Midbrain (tissue), 1 donor: ENCODE data around the gene RASSF3.
"Not testable (repeated sequence)": the region's sequence is repeated elsewhere in the genome, so short reads cannot be mapped to it uniquely, and the experiment has no call there.

Experiments
- DNase-seq: peaks from one replicate; lab custom pipeline; 2025; lab: John Stamatoyannopoulos, UW

RASSF3 gene

DNA sequence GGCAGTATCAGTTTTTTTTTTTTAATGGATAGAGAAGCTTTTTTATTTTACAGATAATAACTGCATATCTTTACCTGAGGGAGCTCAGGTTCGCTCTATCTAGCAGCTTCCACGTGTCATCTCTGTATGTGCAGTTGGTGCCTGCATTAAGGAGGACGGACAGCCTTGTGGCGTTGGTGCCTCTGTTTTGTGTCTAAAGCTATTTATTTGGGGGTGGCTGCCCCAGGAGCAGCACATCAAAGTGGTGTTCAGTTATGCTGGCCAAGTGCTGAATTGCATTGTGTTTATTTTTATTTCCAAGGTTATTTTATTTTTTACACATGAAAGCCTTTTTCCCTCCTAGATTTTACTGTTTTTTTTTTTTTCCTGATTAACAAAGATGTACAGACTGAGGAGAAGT is 59.7 kb downstream of the RASSF3 start:
- DNase-seq, result no peak

DNA sequence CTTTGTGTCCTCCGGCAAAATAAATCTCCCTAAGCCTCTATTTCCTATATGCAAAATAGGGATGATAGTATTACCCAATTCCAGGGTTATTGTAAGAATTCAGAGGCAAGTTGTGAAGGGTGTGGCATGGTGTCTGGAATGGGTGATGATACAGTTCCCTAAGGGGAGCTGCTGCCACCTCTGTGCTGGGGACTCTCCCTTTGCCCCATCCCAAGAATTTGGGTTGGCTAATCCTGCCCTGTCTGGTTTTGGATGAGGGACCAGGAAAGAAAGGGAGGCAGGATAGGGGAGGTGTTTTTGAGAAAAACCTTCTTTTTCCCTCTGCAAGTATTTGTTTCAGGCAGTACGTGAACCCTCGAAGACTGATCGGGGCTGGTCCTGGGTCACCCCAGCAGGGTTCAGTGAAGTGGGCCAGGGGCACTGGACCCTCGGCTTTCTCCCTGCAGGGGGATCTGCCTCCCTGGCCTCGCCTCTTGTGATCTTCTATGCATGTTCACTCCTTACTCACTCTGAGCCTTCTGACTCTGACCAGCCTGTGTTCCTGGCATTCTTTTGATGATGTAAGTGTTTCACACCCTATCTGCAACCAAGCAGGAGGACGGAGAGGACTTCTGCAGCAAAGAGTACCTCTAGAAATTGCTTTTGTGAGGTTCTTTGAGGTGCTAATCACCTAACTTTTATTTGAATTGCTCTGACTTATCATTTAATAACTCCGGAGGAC is 60.8 kb downstream of the RASSF3 start:
- DNase-seq, result no peak

DNA sequence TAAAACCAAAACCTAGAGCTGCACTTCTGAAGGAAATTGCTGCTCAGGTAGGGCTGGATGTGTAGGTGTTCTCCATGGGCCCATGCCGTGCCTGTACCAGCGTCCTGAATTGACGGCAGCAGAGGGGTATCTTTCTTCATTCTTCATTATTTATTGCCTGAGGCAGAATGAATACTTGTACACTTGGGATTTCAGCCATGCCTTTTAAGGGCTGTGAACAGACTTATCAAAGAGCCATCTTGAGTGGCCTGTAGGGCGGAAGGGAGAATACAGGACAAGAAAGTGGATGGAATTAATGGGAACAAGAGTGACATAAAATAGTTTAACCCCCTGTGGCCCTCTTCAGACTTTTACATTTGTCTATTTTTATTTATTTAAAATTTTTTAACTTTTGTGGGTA is 61.4 kb downstream of the RASSF3 start:
- no peak for DNase-seq

DNA sequence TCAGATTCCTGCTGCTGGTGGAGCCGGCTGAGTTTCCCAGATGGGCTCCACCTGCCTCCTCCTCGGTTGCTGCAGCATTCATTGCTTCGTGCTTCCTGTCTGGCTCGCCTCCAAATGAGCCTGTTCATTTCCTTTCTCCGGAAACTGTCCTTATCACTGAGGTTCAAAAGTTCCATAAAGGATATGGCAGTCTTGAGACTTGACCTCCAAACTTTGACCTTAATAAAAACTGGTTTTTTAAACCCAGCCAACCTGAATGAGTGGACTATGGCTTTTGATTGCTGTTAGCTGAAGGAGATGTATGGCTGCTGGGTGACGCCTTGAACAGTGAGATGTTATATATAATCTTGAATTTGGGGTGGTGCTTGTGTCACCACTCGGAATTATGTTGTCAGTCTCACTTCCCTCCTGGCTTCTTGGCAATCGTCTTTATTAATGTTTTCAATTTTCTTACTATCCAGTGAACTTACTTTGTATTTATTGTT is 62.7 kb downstream of the RASSF3 start:
- DNase-seq, result no peak

DNA sequence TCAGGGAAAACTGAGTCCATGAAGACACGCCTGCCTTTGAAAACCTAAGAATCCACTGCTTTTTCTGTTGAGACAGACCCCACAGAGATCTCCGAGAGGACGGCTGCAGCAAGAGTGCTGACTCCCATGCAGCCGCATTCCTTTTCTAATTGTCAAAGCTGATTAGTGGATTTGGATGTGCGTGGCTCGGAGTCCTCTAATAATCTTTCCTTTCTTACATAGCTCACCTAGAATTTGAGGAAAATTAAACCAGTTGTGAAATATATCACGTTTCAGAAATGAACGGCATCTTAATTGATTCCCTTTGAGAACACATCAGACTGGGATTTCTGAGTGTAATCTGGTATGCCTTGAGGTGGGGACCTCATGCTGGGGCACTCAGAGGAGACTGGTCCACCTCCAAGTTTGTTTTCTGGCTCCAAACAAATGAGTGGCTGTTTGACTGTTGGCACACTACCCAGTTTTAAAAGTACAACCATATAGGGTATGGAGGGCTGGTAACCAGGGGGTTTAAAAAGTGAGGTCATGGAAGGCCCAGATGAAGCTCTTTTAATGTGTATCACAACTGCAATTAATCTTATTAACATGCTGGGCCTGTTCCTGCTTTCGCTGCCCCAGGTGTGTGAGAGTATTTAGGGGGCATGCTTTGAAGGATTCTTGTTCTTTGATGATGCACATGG is 63.3 kb downstream of the RASSF3 start:
- DNase-seq, result no peak

DNA sequence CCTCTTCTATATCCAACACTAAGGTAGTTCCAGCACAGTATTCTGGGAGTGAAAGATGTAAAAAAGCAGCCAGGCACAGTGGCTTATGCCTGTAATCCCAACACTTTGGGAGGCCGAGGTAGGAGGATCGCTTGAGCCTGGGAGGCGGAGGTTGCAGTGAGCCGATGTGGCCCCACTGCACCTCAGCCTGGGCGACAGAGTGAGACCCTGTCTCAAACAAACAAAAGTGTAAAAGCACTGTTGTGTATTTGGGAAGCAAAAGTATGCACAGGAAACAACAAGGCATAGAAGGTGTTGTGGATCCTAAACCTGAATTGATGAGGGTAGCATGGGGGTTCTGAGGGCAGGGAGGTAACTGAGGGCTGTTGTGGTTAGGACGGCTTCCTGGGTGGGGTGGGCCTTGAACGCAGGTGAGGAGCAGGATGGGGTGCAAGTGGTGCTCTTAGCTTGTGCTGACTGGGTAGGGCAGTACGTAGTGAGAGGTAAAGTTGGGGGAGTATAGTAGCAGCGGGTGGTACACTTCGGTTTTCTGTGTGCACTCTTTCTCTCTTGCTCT is 64.2 kb downstream of the RASSF3 start:
- no peak for DNase-seq

DNA sequence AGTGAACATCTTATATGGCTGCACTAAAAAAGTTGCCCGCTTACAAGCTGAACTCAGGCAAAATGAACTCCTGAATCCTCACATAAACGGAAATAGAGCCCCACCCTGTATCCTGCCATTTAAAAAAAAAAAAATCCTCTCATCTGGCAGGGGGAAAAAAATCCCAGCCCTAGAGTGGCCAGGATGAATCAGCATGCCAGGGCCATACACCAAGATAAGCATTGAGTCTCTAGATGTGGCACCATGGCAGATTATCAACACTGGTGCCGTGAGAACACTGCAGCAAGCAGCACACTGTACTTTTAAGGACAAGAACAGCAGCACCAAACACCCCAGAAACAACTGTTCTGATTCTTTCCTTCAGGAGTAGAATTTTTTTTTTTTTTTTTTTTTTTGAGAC is 65.5 kb downstream of the RASSF3 start:
- no peak for DNase-seq

DNA sequence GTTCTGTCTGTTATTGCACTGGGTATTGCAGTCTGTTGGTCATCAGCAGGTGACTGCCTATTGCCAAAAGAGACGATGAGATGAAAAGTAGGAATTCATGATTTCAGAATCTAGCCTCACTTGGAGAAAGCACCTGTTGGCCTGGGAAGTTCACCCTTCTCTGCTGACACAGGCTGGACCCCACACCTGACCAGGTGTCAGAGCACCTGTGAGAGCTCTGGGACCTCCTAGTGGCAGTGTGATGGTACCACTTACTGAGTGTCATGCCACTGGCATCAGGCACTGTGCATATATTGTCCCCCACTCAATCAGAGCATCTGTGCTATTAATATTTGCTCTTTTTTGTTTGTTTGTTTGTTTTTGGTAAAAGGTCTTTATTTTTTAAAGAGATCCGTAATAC is 68.0 kb downstream of the RASSF3 start:
- no peak for DNase-seq

DNA sequence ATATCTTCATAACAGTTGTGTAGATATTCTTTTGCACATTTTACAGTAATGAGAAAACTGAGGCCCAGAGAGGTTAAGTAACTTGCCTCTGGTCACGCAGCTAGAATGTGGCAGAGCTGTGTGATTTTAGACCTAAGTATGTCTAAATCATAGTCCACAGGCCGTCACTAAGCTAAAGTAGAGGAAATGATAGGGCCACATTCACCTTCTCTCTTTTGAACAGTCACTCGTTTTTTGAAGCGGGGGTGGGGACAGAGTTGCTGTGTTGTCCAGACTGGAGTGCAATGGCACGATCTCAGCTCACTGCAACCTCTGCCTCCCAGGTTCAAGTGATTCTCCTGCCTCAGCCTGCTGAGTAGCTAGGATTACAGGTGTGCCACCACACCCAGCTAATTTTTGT is 68.5 kb downstream of the RASSF3 start:
- DNase-seq, result no peak

DNA sequence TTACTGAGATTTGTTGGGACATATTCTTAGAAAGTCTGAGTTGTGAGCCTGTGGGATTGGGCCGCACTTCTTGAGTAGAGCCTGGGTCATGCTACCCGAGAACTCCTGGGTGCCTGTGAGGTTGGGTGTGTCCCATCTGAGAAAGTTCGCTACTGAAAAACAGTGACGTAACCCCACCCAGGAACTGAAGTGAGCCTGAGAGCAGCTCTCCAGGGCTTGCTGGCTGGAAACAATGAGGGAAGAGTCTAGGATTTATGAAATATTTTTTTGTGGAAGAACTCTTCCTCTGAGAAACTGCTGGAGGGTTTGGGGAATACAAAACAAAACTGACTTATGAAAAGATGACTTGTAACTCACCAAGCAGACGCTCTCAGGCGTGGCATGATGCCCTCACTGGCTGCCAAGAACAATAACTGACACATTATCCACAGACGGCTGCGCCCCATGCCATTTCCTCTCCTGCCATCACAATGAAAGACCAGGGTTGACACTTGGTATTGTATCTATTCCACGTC is 69.2 kb downstream of the RASSF3 start:
- no peak for DNase-seq

DNA sequence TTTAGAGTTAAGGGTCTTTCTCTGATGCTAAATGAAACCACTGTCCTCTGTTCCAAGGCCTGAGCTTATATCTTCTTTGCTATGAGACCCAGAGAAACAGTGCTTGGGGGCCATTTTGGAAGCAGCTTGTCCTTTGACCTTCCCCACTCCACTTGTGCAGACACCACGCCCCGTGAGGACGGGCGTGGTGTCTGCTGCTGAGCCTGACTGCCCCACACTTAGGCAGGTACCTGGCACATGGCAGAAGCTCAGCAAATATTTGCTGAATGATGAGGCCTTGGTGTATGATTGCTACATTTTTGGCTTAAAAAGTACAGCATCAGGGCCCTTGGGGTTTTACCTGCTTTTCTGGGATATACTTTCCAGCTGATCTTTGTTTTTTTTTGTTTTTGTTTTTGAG is 69.9 kb downstream of the RASSF3 start:
- no peak for DNase-seq

DNA sequence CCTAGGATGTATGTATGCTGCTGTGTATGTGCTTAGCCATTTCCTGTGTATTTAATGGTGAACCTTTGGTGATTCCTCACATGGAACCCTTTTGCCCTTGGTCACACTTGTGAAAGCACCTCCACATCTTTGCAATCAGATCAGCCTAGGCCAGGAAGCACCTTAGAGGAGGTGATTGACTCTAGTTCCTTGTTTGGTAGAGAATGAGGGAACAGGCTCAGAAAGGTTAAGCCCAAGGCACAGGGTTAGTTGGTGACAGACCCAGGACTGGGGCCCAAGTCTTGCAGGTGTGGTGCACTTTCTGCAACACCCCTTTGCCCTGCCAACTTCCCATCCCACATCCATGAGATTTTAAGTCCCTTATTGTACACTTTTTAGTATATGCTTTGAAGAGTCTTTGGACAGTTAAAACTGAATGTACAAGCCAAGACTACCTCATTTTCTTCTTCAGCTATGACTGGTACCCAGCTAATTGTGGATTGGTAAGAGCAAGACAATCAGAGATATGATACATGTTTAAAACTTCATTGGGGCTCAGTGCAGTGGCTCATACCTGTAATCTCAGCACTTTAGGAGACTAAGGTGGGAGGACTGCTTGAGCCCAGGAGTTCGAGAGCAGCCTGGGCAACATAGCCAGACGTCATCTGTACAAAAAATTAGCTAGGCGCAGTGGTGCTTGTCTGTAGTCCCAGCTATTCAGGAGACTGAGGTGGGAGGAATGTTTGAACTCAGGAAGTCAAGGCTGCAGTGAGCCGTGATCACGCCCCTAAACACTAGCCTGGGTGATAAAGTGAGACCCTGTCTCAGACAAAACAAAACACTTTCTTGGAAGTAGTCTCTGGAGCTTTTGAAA is 71.1 kb downstream of the RASSF3 start:
- DNase-seq, result no peak

DNA sequence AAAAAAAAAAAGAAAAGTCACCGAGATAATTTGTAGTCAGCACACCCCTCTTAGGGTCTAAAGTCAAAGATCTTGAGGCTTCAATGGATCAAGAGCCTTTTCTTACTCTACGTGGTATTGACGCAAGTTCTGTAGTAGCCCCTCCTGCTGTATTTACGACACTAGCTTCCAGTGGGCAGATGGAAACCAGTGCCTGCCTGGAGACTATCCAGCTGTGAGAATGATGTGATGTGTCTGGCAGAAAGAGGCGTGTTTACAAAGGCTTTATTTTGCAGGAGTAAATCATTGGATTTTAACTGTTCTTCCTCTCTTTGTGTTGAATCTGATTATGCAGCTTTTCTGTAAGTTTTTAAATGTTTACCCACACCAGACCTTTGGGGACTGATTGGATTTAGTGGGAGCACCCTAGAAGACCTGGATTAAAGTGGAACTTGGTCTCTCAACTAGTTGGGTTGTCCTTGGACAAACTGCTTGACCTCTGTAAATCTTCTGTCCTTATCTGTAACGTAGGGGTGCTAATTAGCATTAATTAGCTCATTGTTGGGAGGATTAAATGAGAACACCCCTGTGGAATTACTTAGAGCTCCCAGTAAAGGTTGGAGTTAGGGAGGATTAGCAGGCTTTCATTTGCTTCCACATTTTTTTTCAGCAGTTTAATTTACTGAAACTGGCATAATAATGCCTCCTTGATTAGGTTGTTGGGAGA is 72.4 kb downstream of the RASSF3 start:
- no peak for DNase-seq

DNA sequence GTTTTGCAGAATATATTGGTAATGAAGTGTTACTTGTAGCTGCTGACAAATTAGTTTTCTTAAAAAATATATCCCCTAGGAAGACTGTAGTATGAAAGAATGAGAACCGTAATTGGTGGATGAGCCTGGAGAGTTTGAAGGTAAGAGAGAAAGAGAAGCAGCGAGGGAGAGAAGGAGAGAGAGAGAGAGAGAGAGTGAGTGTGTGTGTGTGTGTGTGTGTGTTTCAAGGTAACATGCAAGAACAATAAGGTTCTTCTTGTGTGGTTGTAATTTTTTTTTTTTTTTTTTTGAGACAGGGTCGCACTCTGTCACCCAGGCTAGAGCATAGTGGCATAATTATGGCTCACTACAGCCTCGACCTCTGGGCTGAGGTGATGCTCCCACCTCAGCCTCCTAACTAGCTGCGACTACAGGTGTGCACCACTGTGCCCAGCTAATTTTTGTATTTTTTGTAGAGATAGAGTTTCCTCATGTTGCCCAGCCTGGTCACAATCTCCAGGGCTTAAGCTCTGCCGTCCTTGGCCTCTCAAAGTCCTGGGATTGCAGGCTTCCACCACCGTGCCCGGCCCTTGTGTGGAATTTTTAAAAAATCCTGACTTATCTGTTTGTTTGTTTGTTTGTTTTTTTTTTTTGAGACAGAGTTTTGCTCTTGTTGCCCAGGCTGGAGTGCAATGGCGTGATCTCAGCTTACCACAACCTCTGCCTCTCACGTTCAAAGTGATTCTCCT is 73.7 kb downstream of the RASSF3 start:
- no peak for DNase-seq

DNA sequence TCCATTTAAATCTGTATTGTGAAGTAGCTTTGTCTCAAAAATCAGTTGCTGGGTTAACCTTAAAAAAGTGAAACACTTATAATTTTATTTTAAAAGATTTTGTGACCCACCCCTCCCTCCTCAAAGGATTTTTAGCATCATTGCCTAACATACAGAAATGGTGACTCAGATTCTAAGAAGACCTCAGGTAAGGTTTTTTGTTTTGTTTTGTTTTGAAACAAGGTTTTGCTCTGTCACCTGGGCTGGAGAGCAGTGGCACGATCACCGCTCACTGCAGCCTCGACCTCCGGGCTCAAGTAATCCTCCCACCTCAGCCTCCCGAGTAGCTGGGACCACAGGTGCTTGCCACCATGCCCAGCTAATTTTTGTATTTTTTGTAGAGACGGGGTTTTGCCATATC is 74.8 kb downstream of the RASSF3 start:
- no peak for DNase-seq

DNA sequence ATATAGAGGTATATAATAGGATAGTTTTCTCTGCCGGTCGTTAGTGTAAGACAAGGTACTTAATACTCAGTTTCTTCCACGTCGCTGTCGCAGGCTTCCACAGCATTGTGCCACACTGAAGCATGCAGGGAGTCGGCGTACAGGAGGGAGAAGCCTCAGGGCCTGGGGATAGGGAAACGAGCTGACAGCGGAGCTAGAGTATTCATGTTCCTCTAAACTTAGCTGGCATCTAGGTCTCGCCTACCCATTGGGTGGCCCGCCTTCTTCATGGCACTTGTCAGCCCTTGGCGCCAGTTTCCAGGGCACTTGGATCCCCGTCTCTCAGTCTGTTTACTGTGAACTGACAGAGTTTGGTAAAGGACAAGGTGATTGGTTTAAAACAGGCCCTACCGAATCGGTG is 75.3 kb downstream of the RASSF3 start:
- DNase-seq, result no peak

DNA sequence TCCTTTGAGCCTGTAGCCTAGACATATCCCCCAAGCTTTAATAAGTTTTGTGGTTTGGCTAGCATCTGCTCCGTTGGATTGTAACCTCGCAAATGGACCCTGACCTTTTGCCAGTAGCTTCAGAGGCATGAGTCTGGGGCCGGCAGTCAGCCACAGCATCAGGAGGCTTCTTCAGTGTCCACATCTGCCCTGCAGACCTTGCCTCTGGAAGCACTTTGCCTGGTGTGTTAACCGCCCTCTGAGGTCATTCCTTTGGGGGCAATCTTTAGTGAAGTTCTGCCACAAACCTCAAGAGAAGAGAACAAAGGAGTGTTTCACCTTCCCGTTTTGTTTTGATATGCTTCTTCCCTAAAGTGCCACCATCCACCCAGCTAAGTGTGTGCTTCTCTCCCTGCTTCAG is 77.5 kb downstream of the RASSF3 start:
- no peak for DNase-seq

DNA sequence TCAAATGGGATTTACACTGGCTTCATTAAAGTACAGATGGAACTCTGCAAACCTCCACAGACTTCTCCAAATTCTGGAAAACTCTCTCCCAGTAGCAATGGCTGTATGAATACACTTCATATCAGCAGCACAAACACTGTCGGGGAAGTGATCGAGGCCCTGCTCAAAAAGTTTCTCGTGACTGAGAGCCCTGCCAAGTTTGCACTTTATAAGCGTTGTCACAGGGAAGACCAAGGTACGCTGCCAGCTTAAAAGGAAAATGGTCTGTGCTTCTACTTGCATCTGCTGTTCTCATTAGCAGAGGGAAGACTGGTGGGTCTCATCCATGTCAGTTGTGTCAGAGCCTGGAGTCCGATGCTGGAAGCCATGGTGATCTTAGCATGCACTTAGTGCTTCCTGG is 77.9 kb downstream of the RASSF3 start:
- DNase-seq, result no peak

DNA sequence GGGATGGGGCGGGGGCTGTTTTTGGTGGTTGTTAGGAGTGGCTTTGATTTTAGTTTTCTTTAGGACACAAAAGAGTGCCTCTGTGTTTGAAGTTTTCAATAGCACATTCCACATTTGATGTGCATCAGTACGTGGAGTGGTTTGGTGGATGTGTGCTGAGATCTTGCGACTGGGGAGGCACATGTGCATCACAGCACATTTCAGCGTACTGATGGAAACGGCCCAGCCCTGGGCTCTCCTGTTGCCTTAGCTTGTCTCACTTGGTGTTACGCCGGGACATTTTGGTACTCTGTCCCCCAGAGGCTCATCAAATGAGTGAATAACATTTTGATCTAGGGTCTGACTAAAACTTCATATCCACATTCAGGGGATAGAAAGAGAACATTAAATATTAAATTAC is 78.4 kb downstream of the RASSF3 start:
- DNase-seq, result no peak

DNA sequence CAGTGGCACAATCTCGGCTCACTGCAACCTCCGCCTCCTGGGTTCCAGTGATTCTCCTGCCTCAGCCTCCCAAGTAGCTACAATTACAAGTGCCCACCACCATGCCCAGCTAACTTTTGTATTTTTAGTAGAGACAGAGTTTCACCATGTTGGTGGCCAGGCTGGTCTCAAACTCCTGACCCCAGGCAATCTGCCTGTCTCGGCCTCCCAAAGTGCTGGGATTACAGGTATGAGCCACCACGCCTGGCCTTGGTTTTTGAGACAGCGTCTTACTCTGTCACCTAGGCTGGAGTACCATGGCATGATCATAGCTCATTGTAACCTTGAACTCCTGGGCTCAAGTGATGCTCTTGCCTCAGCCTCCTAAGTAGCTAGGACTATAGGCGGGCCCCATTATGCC is 79.9 kb downstream of the RASSF3 start:
- not testable (repeated sequence) for DNase-seq

DNA sequence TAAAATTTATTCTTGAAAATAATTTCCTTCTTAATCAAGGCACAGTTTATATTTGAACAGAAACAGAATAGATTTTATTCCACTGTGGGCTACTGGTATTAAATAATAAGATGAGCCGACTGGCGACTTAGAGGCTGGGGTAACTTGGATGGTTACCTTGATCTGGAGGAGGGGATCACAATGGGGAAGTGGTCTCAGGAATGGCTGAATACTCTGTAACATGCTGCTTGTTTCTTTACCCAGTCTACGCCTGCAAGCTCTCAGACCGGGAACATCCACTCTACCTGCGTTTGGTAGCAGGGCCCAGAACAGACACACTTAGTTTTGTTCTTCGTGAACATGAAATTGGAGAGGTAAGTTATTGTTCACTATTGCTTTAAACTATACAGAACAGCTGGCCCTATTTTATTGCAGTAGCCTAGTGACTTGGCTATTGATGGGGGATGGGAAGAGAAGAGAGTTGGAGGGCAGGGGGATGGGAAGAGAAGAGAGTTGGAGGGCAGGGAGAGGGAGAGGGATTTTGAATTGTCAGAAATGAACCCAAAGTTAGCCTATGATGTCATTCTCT is 81.0 kb downstream of the RASSF3 start:
- DNase-seq, result no peak
